DMS114 treated with DMSO at 0.1 percent for 48 hours (cell line): ENCODE data around the gene SLC35G4.
"Not testable (repeated sequence)": the region's sequence is repeated elsewhere in the genome, so short reads cannot be mapped to it uniquely, and the experiment has no call there.

Source experiments
- DNase-seq: peaks from one replicate; lab custom pipeline; 2025; ENCODE audit not compliant: unreplicated experiment; lab: John Stamatoyannopoulos, UW

SLC35G4 gene

GRCh38 chr18:11613073-11613472 is 3.7 kb downstream of the SLC35G4 start:
- DNase-seq, result not testable (repeated sequence)

GRCh38 chr18:11613611-11614010 is 4.2 kb downstream of the SLC35G4 start:
- DNase-seq, result not testable (repeated sequence)

GRCh38 chr18:11614042-11614441 is 4.6 kb downstream of the SLC35G4 start:
- not testable (repeated sequence) for DNase-seq

- not testable (repeated sequence) for DNase-seq
These were observed 5.6 kb downstream of the SLC35G4 start for GRCh38 chr18:11614981-11615380.

GRCh38 chr18:11647310-11647709 is 37.9 kb downstream of the SLC35G4 start:
- DNase-seq, result not testable (repeated sequence)

- DNase-seq, result not testable (repeated sequence)
These were observed 38.4 kb downstream of the SLC35G4 start for GRCh38 chr18:11647804-11648203.

GRCh38 chr18:11649839-11650238 is 40.4 kb downstream of the SLC35G4 start:
- DNase-seq, result no peak

- no peak for DNase-seq
These were observed 42.5 kb downstream of the SLC35G4 start for GRCh38 chr18:11651899-11652298.

GRCh38 chr18:11653521-11653920 is 44.1 kb downstream of the SLC35G4 start:
- DNase-seq, result no peak

GRCh38 chr18:11654736-11655605 is 45.6 kb downstream of the SLC35G4 start:
- DNase-seq, result peak; percentile 24

- no peak for DNase-seq
These were observed 46.2 kb downstream of the SLC35G4 start for GRCh38 chr18:11655606-11655932.

GRCh38 chr18:11657152-11657551 is 47.8 kb downstream of the SLC35G4 start:
- no peak for DNase-seq

- no peak for DNase-seq
These were observed 48.2 kb downstream of the SLC35G4 start for GRCh38 chr18:11657554-11657953.

- no peak for DNase-seq
These were observed 48.6 kb downstream of the SLC35G4 start for GRCh38 chr18:11658019-11658418.

- DNase-seq, result no peak
These were observed 49.6 kb downstream of the SLC35G4 start for GRCh38 chr18:11658989-11659388.
